Measurements from ENCODE around the gene URB2. TPM values are rescaled to one million over a fixed set of nuclear protein-coding genes. Genes with fewer than 3 reads are reported as not detected.

Gene URB2
- total RNA-seq, 1 donor from 2014 or later = 21.8 TPM

GRCh38 chr1:229642970-229643369 is 16.9 kb downstream of the URB2 start:
- DNase-seq (no peak), ATAC-seq (ENCODE audit: low read depth) (no peak)
- Mint-ChIP-seq H3K4me3 (no peak overlapping the region), H3K9me3 (no peaks in the 10 kb centered on the region), H3K27me3 (no peaks in the 10 kb centered on the region), H3K36me3 (ENCODE audit: low read depth) (peaks cover 77% of the 10 kb centered on the region), H3K27ac (no peak overlapping the region), H3K4me1 (peaks cover 16% of the 10 kb centered on the region)
- CTCF ChIA-PET = no interaction called here
- intact Hi-C loops (cut with micrococcal nuclease) = no loop called here
- TF ChIP-seq, protein P1, sequence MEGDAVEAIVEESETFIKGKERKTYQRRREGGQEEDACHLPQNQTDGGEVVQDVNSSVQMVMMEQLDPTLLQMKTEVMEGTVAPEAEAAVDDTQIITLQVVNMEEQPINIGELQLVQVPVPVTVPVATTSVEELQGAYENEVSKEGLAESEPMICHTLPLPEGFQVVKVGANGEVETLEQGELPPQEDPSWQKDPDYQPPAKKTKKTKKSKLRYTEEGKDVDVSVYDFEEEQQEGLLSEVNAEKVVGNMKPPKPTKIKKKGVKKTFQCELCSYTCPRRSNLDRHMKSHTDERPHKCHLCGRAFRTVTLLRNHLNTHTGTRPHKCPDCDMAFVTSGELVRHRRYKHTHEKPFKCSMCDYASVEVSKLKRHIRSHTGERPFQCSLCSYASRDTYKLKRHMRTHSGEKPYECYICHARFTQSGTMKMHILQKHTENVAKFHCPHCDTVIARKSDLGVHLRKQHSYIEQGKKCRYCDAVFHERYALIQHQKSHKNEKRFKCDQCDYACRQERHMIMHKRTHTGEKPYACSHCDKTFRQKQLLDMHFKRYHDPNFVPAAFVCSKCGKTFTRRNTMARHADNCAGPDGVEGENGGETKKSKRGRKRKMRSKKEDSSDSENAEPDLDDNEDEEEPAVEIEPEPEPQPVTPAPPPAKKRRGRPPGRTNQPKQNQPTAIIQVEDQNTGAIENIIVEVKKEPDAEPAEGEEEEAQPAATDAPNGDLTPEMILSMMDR (IDR thresholded peaks at IDR 0.05) = no peak
- POLR2A ChIA-PET = interaction anchor here (0.6 kb wide), 2 partner anchors 28 to 672 kb away, joined by 4 to 6 read pairs; no protein-coding TSS in a partner anchor

GRCh38 chr1:229643996-229644745 is 18.1 kb downstream of the URB2 start:
- H3K27ac Mint-ChIP-seq = no peak overlapping the region
- H3K27me3 Mint-ChIP-seq = no peaks in the 10 kb centered on the region
- ATAC-seq (ENCODE audit: low read depth) (no peak), DNase-seq (no peak)
- CTCF ChIA-PET = no interaction called here
- peaks cover 77% of the 10 kb centered on the region for H3K36me3 Mint-ChIP-seq (ENCODE audit: low read depth)
- intact Hi-C loops (cut with micrococcal nuclease) = no loop called here
- no peaks in the 10 kb centered on the region for H3K9me3 Mint-ChIP-seq
- TF ChIP-seq, protein P1 (IDR thresholded peaks at IDR 0.05) = no peak
- POLR2A ChIA-PET = no interaction called here
- H3K4me3 Mint-ChIP-seq = no peak overlapping the region
- peaks cover 16% of the 10 kb centered on the region for H3K4me1 Mint-ChIP-seq

DNA sequence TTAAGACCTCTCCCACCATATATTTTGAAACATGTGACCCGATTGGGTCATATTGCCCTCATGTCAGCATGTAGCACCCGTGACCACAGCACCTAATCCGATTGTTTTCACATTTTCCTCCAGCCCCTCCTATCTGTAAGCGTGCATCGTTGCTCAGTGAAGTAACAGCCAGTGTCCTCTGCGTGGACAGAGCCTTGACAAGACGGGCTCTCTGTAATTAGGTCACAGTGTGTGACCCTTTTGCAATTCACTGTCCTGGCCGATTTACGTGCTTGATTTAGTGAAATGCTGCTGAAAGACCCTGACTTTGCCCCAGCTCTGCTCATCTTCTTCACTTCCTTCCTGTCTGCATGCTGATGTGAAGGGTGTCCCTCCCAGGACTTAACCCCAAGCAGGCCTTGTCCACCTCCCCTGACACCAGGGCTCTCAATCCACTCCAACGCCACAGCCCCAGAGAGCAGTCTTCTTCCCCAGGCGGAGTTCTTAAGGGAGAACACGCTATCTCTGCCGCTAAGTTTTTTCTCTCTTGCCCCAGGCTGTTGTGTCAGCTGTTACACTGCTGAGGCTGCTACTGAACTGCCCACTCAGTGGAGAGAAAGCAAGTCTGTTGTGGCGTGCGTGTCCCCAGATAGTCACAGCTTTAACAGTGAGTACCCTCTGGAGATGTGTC is 19.4 kb downstream of the URB2 start:
- ATAC-seq (ENCODE audit: low read depth) = no peak
- no peaks in the 10 kb centered on the region for H3K27me3 Mint-ChIP-seq
- ChIA-PET CTCF (no interaction called here), POLR2A (no interaction called here)
- H3K4me1 Mint-ChIP-seq = peaks cover 16% of the 10 kb centered on the region
- intact Hi-C loops (cut with micrococcal nuclease) = no loop called here
- no peak overlapping the region for H3K27ac Mint-ChIP-seq
- H3K36me3 Mint-ChIP-seq (ENCODE audit: low read depth) = peaks cover 77% of the 10 kb centered on the region
- no peaks in the 10 kb centered on the region for H3K9me3 Mint-ChIP-seq
- no peak for DNase-seq
- TF ChIP-seq, protein P1 (IDR thresholded peaks at IDR 0.05) = no peak
- H3K4me3 Mint-ChIP-seq = no peak overlapping the region

- Mint-ChIP-seq H3K27ac (no peak overlapping the region), H3K27me3 (no peaks in the 10 kb centered on the region), H3K4me1 (peaks cover 12% of the 10 kb centered on the region), H3K36me3 (ENCODE audit: low read depth) (peaks cover 80% of the 10 kb centered on the region), H3K4me3 (no peak overlapping the region), H3K9me3 (no peaks in the 10 kb centered on the region)
- POLR2A ChIA-PET = interaction anchor here (0.5 kb wide), 1 partner anchor 1242 kb away, joined by 3 read pairs; the partner anchor contains the start of gene TRIM11
- DNase-seq (no peak), ATAC-seq (ENCODE audit: low read depth) (no peak)
- CTCF ChIA-PET = interaction anchor here (1.1 kb wide), 1 partner anchor 13 kb away, joined by 3 read pairs; no protein-coding TSS in a partner anchor
- TF ChIP-seq, protein P1 (IDR thresholded peaks at IDR 0.05) = no peak
- intact Hi-C loops (cut with micrococcal nuclease) = no loop called here
Observed at GRCh38 chr1:229648406-229648805, 22.4 kb downstream of the URB2 start.

- Mint-ChIP-seq H3K9me3 (no peaks in the 10 kb centered on the region), H3K4me1 (no peaks in the 10 kb centered on the region), H3K36me3 (ENCODE audit: low read depth) (peaks cover 83% of the 10 kb centered on the region), H3K4me3 (no peak overlapping the region), H3K27ac (no peak overlapping the region), H3K27me3 (no peaks in the 10 kb centered on the region)
- CTCF ChIA-PET = no interaction called here
- POLR2A ChIA-PET = no interaction called here
- DNase-seq = no peak
- intact Hi-C loops (cut with micrococcal nuclease) = no loop called here
- TF ChIP-seq, protein P1 (IDR thresholded peaks at IDR 0.05) = no peak
- no peak for ATAC-seq (ENCODE audit: low read depth)
Observed at GRCh38 chr1:229650045-229650444, 24.0 kb downstream of the URB2 start.

Measured in activated B cell treated with CpG ODN at 0.5 μM for 24 hours (primary cell).